HepG2 (cell line): ENCODE measurements around the gene TMCC2. TPM values are rescaled to one million over a fixed set of nuclear protein-coding genes. Genes with fewer than 3 reads are reported as not detected.

ENCODE experiments used
- CREM ChIP-seq, 2 experiments: sonication (generic) in 1 of 2; formaldehyde crosslinking in 1 of 2; IDR thresholded peaks; 2 replicates each; pipeline versions ENCODE4 v1.4.0 to v1.6.1; 2016 to 2020; ENCODE audit warnings: antibody characterized with exemption in 1 of 2, mild to moderate bottlenecking in 1 of 2, missing genetic modification reagents in 1 of 2
- HINFP ChIP-seq: sonication (generic); formaldehyde crosslinking; IDR thresholded peaks from 2 replicates; pipeline ENCODE4 v1.4.0; 2020; ENCODE audit warnings: low read depth, mild to moderate bottlenecking, missing genetic modification reagents
- MXD3 ChIP-seq: IDR thresholded peaks from 2 replicates; pipeline ENCODE4 v1.6.1; 2016; ENCODE audit warnings: mild to moderate bottlenecking, missing biosample characterization, missing genetic modification reagents
- PHF5A ChIP-seq: IDR thresholded peaks from one replicate; pipeline ENCODE4 v1.6.1; 2018; ENCODE audit warnings: low read depth, missing genetic modification reagents; ENCODE audit not compliant: unreplicated experiment
- POLR2AphosphoS5 ChIP-seq: IDR thresholded peaks from 2 replicates; pipeline ENCODE4 v1.6.1; 2012; ENCODE audit warnings: low read depth, low read length
- PRDM10 ChIP-seq: sonication (generic); formaldehyde crosslinking; IDR thresholded peaks from 2 replicates; pipeline ENCODE4 v1.4.0; 2020; ENCODE audit warnings: low read depth, missing genetic modification reagents
- RERE ChIP-seq: IDR thresholded peaks from 2 replicates; pipeline ENCODE4 v1.6.1; 2016; ENCODE audit warnings: low read depth, missing genetic modification reagents, missing compliant biosample characterization
- SPEN ChIP-seq: sonication (generic); formaldehyde crosslinking; IDR thresholded peaks from 2 replicates; pipeline ENCODE4 v1.5.1; 2020; ENCODE audit warnings: low read depth, mild to moderate bottlenecking, missing genetic modification reagents
- ZNF232 ChIP-seq: sonication (generic); formaldehyde crosslinking; IDR thresholded peaks from 2 replicates; pipeline ENCODE4 v1.4.0; 2020; ENCODE audit warnings: missing genetic modification reagents, borderline replicate concordance
- ZNF503 ChIP-seq: sonication (generic); formaldehyde crosslinking; IDR thresholded peaks from 2 replicates; pipeline ENCODE4 v1.4.0; 2020; ENCODE audit warnings: missing genetic modification reagents
- ZNF557 ChIP-seq: sonication (generic); formaldehyde crosslinking; IDR thresholded peaks from 2 replicates; pipeline ENCODE4 v1.4.0; 2020; ENCODE audit warnings: missing genetic modification reagents
- ZNF564 ChIP-seq: sonication (generic); formaldehyde crosslinking; IDR thresholded peaks from 2 replicates; pipeline ENCODE4 v1.8.1; 2023; ENCODE audit warnings: mild to moderate bottlenecking, missing genetic modification reagents
- ZNF776 ChIP-seq: sonication (generic); formaldehyde crosslinking; IDR thresholded peaks from 2 replicates; pipeline ENCODE4 v1.4.0; 2020; ENCODE audit warnings: mild to moderate bottlenecking, missing genetic modification reagents
- polyA plus RNA-seq, 8 experiments: library from polyadenylated mRNA; depleted of rRNA in 3 of 8; stranded (reverse) in 7 of 8; unstranded in 1 of 8; fragments of >200 nt; fragmentation: Illumina TruSeq in 4 of 8; extraction: Trizol in 4 of 8; gene quantifications; 2 replicates each; pipeline versions ENCODE4 v1.2.1 to v1.2.3, GENCODE V29; 2011 to 2016; ENCODE audit warnings: low read depth in 4 of 8, missing spikeins in 1 of 8, mixed read lengths in 1 of 8; ENCODE audit not compliant: insufficient read depth in 1 of 8
- total RNA-seq, 5 experiments: library from RNA; depleted of rRNA; stranded (reverse); fragments of >200 nt; fragmentation: Illumina TruSeq; extraction: Trizol; gene quantifications; 2 replicates each; pipeline ENCODE4 v1.2.3, GENCODE V29; 2016; ENCODE audit warnings: low read depth in 1 of 5

TMCC2 gene
- total and polyA plus RNA-seq, 2 of the 13 experiments (the other 11 are each of a cell fraction or from before 2014, with no cell fraction given), result 0.12 to 0.24 TPM

- TF ChIP-seq ZNF232 (CRISPR knock-in tag) (peak; percentile 64; the same call in 1 of the 2 replicates), SPEN (CRISPR knock-in tag) (peak; percentile 81), PRDM10 (CRISPR knock-in tag) (peak; percentile 70; the same call in 1 of the 2 replicates), MXD3 (CRISPR knock-in tag) (peak; percentile 80; the same call in 1 of the 2 replicates), HINFP (CRISPR knock-in tag) (peak; percentile 24; the same call in 1 of the 2 replicates), RERE (CRISPR knock-in tag) (no peak; the same call in 1 of the 2 replicates), POLR2AphosphoS5 (peak; percentile 52), CREM (IDR thresholded peaks at IDR 0.05) (peak; percentile 86), CREM (CRISPR knock-in tag; IDR thresholded peaks at IDR 0.05) (peak; percentile 48; the same call in 1 of the 2 replicates), PHF5A (CRISPR knock-in tag) (peak; percentile 66), ZNF503 (CRISPR knock-in tag) (0 out of 2 replicates have a peak, but pooled peaks have one; percentile 34), ZNF564 (peak; percentile 84), ZNF557 (CRISPR knock-in tag) (peak; percentile 73; the same call in 1 of the 2 replicates), ZNF776 (CRISPR knock-in tag) (peak; percentile 94)
These were observed 16.4 kb upstream of the TMCC2 start, which contains the start of gene DSTYK (continued) for GRCh38 chr1:205211169-205211838.
